ENCODE results near the gene KCTD6.

Gene KCTD6

GRCh38 chr3:58495101-58495500 is 3.2 kb downstream of the KCTD6 start:
- peaks cover 22% of the 10 kb centered on the region for H3K27me3 ChIP-seq
- no peak overlapping the region for H3K4me3 ChIP-seq (ENCODE audit: low read depth in 1 of 2, low read length in 1 of 2)
- TF ChIP-seq CTCF (IDR thresholded peaks at IDR 0.05) = no peak
- H3K27ac ChIP-seq = no peak overlapping the region
- peaks cover 9 to 13% of the 10 kb centered on the region in 2 experiments for H3K4me1 ChIP-seq (ENCODE audit: control insufficient read depth in 1 of 2, insufficient read depth in 1 of 2, low read depth in 1 of 2, low read length in 1 of 2)
- no peaks in the 10 kb centered on the region for H3K9me3 ChIP-seq
- no peaks in the 10 kb centered on the region for H3K36me3 ChIP-seq

- Histone ChIP-seq H3K4me3 (ENCODE audit: low read depth in 1 of 2, low read length in 1 of 2) (no peak overlapping the region), H3K4me1 (ENCODE audit: control insufficient read depth in 1 of 2, insufficient read depth in 1 of 2, low read depth in 1 of 2, low read length in 1 of 2) (peaks cover 9 to 12% of the 10 kb centered on the region in 2 experiments)
These were observed 4.4 kb downstream of the KCTD6 start for GRCh38 chr3:58496206-58496857.

GRCh38 chr3:58497097-58497496 is 5.2 kb downstream of the KCTD6 start:
- Histone ChIP-seq H3K4me3 (ENCODE audit: low read depth in 1 of 2, low read length in 1 of 2) (no peak overlapping the region), H3K9me3 (no peaks in the 10 kb centered on the region), H3K36me3 (no peaks in the 10 kb centered on the region), H3K27me3 (peaks cover 10% of the 10 kb centered on the region), H3K27ac (no peak overlapping the region), H3K4me1 (ENCODE audit: control insufficient read depth in 1 of 2, insufficient read depth in 1 of 2, low read depth in 1 of 2, low read length in 1 of 2) (peaks cover 9% of the 10 kb centered on the region in 2 experiments)
- TF ChIP-seq CTCF (IDR thresholded peaks at IDR 0.05) = no peak

More at GRCh38 chr3:58496206-58496857, 4.4 kb downstream of the KCTD6 start:
- no peaks in the 10 kb centered on the region for H3K9me3 ChIP-seq
- H3K27me3 ChIP-seq = peaks cover 12% of the 10 kb centered on the region
- no peak overlapping the region for H3K27ac ChIP-seq
- no peak for TF ChIP-seq CTCF (IDR thresholded peaks at IDR 0.05)
- H3K36me3 ChIP-seq = no peaks in the 10 kb centered on the region

- Histone ChIP-seq H3K27ac (no peak overlapping the region), H3K9me3 (no peaks in the 10 kb centered on the region), H3K27me3 (no peaks in the 10 kb centered on the region), H3K4me3 (ENCODE audit: low read depth in 1 of 2, low read length in 1 of 2) (no peak overlapping the region), H3K36me3 (no peaks in the 10 kb centered on the region), H3K4me1 (ENCODE audit: control insufficient read depth in 1 of 2, insufficient read depth in 1 of 2, low read depth in 1 of 2, low read length in 1 of 2) (no peaks in the 10 kb centered on the region)
- no peak for TF ChIP-seq CTCF (IDR thresholded peaks at IDR 0.05)
These were observed 11.0 kb downstream of the KCTD6 start for GRCh38 chr3:58502872-58503271.

- H3K9me3 ChIP-seq = no peaks in the 10 kb centered on the region
- no peak for TF ChIP-seq CTCF (IDR thresholded peaks at IDR 0.05)
These were observed 15.6 kb downstream of the KCTD6 start for GRCh38 chr3:58507356-58508078.

More at GRCh38 chr3:58507356-58508078, 15.6 kb downstream of the KCTD6 start:
- Histone ChIP-seq H3K4me3 (ENCODE audit: low read depth in 1 of 2, low read length in 1 of 2) (no peak overlapping the region), H3K27ac (no peak overlapping the region), H3K27me3 (no peaks in the 10 kb centered on the region), H3K4me1 (ENCODE audit: control insufficient read depth in 1 of 2, insufficient read depth in 1 of 2, low read depth in 1 of 2, low read length in 1 of 2) (no peaks in the 10 kb centered on the region), H3K36me3 (no peaks in the 10 kb centered on the region)

All from neutrophil (primary cell).